Forelimb muscle (tissue), 1 donor: ENCODE data around the gene ZNF391. TPM values are rescaled to one million over a fixed set of nuclear protein-coding genes. Genes with fewer than 3 reads are reported as not detected.
"Not testable (repeated sequence)": the region's sequence is repeated elsewhere in the genome, so short reads cannot be mapped to it uniquely, and the experiment has no call there.

ENCODE experiments used
- DNase-seq: peaks from one replicate; pipeline ENCODE4 v3.0.0-alpha.2; 2013; ENCODE audit warnings: low read depth
- polyA plus RNA-seq: library from polyadenylated mRNA; unstranded; fragments of 120-200 nt; gene quantifications from one replicate; pipeline ENCODE4 v1.2.1, GENCODE V29; 2013; ENCODE audit not compliant: insufficient read length

The ZNF391 gene
- polyA plus RNA-seq, 1 donor, result 3.7 TPM

DNA sequence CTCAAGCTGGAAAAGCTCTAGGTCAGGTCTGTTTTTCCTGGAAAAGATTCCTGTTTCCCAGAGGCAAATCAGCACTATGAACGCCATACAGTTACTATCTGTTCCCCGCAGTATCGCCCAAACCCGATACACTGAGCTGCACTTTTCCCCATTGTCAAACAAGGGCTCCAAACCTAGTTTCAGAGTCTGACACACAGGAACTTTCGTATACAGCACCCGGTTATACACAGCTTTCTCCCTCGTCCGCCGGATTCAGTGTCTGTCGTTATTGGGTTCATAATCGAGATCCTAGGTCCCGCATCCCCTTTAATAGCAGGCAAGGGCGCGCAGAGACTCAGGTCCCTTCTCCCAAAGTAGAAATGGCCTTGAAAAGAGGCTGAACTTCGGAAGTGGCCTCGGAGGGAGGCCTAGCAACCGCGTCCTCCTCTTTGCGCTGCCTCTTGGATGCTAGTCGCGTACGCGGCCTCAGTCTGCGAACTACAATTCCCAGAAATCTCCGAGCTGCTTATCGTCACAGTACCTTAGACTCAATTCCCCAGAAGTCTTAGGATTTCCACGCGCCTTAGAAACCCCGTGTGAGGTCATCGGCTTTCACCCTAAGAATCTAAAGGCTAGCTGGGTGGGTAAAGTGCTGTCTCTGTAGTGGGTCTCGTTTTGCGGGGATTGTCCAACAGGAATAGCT is 34.2 kb downstream of the ZNF391 start:
- peak; percentile 11 for DNase-seq

DNA sequence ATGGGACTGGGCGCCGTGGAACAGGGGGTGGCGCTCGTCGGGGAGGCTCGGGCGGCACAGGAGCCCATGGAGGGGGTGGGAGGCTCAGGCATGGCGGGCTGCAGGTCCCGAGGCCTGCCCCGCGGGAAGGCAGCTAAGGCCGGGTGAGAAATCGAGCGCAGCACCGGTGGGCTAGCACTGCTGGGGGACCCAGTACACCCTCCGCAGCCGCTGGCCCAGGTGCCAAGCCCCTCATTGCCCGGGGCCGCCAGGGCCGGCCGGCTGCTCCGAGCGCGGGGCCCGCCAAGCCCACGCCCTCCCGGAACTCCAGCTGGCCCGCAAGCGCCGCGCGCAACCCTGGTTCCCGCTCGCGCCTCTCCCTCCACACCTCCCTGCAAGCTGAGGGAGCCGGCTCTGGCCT is 36.3 kb downstream of the ZNF391 start:
- not testable (repeated sequence) for DNase-seq

DNA sequence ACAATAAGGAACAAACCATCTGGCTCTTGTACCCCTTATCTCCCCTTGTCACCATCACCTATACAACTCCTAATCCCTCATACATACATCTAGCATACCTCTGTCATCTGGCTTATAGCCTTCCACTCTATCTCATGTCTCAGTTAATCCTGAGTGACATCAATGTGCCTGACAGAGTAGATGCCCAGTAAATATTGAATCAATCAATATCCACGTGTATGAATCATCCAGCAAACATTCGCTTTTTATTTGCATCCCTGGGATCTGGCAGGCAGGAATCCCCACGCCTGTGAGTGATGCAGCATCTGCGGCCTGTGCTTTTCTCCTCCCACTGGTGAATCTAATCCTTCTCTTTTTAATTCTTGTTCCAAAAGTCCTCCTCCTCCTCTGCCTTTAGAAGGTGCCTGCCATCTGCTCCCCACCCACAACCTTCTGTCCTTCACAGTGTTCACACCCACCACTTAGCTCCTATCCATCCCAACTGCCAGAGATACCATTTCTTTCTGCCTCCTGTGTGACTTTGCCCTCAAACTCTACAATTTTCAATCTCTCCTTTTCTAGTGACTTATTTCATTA is 37.6 kb downstream of the ZNF391 start:
- no peak for DNase-seq

DNA sequence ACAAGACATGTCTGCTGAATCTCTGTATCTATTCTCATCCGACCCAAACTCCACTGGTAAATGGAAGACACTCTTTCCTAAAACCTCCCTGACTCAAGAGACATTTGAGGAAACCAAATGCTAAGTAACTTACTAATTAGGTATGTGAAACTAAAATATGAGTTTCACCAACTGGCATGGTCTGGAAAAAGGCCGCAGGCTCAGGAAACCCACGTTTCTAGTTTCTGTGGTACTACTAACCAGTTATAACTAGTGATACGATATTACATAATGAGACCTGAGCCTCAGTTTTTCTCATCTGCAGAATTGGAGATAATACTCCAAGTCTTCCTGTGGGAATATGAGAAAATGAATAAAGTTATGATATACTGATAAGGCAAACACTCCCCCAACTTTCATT is 39.9 kb downstream of the ZNF391 start:
- DNase-seq, result no peak

DNA sequence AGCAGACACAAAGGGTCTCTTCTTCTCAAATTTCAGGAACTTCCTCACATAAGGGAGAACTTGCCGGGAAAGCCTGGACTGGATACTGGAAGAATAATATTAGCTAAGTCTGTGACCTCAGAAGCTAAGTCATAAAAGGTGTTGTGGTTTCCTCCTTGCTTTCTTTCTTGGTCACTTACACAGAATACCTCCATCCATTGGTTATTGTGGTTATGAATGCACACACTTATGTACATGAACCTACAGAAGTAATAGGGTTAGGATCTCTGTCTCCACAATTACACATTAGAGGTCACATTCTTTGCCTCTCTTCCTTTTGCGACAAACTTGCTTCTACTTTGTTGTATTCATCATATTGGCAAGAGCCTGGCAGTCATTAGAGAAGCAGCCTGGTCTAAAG is 40.4 kb downstream of the ZNF391 start:
- no peak for DNase-seq

DNA sequence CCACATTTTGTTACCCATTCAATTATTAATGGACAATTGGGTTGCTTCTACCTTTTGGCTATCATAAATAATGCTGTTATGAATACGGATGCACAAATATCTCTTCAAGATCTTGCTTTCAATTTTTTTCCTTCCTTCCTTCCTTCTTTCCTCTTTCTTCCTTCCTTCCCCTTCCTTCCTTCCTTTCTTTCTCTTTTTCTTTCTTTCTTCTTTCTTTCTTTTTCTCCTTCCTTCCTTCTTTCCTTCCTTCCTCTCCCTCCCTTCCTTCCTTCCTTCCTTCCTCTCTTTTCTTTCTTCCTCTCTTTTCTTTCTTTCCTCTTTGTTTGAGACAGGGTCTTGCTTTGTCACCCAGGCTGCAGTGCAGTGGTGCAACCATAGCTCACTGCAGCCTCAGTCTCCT is 45.2 kb downstream of the ZNF391 start:
- no peak for DNase-seq

DNA sequence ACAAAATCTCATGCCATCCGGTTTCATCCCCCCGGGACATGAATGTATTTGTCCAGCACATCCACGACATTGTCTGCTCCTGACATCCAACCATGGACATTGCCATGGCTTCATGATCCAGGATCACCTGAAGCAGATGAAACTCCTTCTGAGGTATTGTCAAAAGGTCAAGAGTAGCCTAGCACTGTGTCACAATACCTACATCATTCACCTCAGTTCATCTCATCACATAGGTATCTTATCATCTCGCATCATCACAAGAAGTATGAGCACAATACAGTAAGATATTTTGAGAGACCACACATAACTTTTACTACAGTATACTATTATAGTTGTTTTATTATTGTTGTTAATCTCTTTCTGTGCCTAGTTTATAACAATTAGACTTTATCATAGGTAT is 50.8 kb downstream of the ZNF391 start:
- DNase-seq, result no peak

DNA sequence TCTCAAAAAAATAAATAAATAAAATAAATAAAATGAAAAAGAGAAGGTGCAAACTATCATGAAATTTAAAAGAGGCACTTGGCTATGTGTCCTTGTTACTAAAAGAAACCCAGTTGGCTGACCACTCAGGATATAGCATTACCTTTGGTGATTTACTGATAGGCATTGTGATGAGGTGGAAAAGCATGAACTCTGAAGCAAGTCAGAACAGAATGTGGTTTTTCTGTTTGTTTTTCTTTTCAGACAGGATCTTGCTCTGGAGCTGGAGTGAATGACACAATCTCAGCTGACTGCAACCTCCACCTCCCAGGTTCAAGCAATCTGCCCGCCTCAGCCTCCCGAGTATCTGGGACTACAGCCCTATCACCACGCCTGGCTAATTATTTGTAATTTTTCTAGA is 52.4 kb downstream of the ZNF391 start:
- no peak for DNase-seq

DNA sequence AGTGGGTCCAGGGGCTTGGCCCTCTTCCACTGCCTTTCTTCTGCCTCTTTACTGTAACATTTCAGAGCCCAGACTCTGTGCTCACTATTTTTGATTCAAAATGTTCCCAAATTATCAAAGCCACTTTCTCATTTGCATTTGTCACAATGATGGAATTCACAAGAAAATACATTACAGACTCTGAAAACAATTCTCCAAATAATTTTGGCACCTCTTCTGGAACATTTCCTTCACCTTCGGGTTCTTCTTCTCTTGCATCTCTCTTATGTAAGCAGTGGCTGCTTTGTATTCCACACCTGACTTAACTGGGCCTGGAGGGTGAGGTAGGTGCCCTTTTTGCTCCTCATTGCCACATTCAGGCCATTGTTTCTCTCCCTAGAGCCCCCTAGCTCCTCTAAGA is 54.4 kb downstream of the ZNF391 start:
- no peak for DNase-seq

DNA sequence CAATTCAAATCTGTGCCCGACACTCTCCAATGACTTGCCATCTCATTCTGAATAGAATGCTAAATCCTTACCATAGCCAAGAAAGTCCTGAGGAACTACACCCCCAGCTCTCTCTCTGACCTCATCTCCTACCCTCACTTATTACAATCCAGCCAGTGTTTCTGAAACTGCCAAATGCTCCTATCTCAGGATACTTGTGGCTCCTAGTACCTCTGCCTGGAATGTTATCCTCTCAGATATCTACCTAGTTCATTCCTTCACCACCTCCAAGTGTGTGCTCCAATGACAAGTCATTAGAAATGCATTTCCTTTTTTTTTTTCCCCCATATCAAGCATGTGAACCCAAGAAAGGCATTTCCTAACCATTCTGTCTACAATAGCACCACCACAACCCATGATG is 59.9 kb downstream of the ZNF391 start:
- DNase-seq, result no peak

DNA sequence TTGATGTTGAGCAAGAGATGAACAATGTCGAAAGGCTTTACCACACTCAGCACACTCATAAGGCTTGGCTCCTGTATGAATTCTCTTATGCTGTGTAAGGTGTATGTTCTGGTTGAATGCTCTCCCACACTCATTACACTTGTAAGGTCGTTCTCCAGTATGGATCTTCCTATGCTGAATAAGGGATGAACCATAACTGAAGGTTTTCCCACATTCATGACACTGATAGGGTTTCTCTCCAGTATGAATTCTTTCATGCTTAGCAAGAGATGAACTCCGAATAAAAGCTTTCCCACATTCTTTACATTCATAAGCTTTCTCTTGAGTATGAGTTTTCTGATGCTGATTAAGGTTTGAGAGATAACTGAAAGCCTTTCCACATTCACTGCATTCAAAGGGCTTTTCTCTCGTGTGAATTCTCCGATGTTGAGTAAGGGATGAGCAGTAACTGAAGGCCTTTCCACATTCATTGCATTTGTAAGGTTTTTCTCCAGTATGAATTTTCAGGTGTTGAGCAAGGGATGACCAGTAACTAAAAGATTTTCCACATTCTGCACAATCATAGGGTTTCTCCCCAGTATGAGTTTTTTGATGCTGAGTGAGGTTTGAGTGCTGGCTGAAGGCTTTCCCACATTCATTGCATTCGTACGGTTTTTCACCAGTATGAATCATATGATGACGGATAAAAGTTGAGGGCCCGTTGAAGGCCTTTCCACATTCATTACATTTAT is 63.3 kb downstream of the ZNF391 start:
- DNase-seq, result no peak

DNA sequence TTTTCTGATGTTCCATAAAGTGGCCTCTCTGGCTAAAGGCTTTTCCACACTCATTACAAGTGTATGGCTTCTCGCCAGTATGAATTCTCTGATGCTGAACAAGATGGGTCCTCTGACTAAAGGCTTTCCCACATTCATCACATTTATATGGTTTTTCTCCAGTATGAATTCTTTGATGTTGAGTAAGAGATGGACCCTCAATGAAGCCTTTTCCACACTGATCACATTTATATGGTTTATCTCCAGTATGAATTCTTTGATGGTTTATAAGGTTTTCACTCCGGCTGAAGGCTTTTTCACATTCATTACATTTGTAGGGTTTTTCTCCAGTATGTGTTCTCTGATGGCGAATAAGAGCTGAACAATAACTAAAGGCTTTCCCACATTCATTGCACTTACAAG is 63.9 kb downstream of the ZNF391 start:
- DNase-seq, result no peak

Other genes starting within 250 kb of the ZNF391 start
- 0.27 TPM for gene PRSS16, start 141.1 kb upstream of the ZNF391 start, polyA plus RNA-seq
- gene POM121L2, start 76.5 kb upstream of the ZNF391 start, polyA plus RNA-seq, result not detected
- gene ZNF184, start 84.3 kb downstream of the ZNF391 start, polyA plus RNA-seq, result 9.3 TPM